GM19023 (cell line): ENCODE results near the gene CCL4.
"Not testable (repeated sequence)": the region's sequence is repeated elsewhere in the genome, so short reads cannot be mapped to it uniquely, and the experiment has no call there.

ENCODE experiments used
- ATAC-seq: cut with Tn5 transposase; IDR thresholded peaks from one replicate; pipeline ENCODE4 v1.9.1; 2021; ENCODE audit warnings: mild to moderate bottlenecking, moderate library complexity; ENCODE audit not compliant: unreplicated experiment

The CCL4 gene

DNA sequence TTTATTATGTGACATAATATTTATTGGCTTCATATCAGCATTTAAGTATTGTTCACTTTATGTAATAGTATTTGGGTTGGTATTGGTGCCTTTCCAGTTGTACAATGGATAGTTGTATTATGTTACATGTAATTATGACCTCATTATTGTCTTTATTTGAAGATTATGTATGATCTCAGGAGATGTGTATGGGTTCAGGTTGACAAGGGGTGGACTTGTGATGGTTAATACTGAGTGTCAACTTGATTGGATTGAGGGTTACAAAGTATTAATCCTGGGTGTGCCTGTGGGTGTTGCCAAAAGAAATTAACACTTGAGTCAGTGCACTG is 12.0 kb downstream of the CCL4 start:
- ATAC-seq, result not testable (repeated sequence)

DNA sequence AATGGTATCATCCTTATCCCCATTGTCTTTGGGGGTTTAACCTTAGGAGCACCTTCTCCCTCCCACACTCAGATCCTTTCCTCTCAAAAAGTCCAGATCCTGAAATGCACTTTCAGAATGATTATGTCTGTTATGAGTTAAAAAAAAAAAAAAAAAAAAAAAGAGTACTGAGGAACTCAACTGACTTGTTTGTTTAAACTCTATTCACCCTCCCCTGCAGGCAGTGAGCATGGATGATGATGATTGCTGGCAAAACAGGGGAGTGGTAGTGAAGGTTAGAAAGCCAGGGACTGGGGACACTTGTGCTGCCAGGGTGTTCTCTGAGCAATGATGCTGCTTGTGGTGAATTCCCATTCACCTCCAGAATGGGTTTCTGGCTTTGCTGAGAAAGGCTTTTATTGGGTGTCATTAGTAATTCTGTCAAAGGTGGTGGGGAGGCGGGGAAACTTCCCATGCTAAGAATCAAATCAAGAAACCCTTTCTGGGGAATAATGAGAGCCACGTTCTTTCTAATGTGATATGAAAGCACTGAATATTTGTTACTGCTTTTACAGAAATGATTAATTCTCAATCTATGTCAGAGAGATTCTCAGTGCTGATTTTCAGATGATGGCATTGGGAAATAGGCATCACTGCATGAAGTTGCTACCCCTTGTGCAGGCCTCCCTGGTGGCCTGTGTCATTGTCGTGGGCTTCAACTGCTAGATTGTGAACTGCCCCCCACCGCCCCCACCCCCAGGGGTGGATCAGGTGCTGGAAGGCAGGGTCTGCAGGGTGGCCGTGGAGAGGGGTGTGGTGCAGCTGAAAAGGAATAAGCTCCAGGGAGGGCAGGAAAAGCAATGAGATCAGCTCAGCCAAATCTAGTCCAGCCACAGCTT is 14.1 kb downstream of the CCL4 start:
- ATAC-seq, result no peak

- ATAC-seq, result no peak
Measured at GRCh38 chr17:36118477-36119353, 15.1 kb downstream of the CCL4 start.

DNA sequence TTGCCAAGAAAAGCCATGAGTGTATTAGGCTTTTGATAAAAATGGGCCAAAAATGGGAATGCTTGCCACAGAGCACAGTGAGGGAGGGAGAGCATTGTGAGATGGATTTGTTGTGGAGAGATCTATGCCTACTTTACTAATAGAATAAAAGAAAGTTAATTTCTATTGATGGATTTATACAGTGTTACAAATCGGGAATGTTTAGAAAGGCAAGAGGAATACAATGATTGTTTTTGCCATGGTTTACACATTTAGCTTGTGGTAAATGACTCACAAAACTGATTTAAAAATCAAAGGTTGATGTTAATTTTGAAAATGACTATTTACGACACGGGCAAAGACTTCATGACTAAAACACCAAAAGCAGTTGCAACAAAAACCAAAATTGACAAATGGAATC is 16.6 kb downstream of the CCL4 start:
- ATAC-seq, result no peak

DNA sequence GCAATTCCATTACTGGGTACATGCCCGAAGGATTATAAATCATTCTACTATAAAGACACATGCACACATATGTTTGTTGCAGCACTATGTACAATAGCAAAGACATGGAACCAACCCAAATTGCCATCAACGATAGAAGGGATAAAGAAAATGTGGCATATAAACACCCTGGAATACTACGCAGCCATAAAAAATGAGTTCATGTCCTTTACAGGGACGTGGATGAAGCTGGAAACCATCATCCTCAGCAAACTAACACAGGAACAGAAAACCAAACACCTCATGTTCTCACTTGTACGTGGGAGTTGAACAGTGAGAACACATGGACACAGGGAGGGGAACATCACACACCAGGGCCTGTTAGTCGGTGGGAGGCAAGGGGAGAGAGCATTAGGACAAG is 17.5 kb downstream of the CCL4 start:
- ATAC-seq, result not testable (repeated sequence)

DNA sequence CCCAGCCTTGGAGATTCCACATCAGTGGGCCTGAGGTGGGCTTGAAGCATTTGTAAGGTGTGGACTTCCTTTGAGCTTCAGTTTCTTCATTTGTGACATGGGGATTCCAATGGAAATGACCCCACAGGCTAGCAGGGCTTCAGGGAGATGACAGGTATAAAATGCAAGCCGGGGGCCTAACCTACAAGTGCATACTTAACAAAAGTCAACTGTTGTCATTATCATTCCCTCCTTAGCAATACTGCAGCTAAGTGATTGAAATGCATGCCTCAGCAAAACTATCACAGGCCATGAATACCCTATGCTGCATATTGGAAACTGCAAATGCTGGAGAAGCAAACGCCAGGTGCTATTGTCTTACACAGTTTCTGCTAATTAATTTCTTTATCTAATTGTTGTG is 19.8 kb downstream of the CCL4 start:
- ATAC-seq, result no peak

DNA sequence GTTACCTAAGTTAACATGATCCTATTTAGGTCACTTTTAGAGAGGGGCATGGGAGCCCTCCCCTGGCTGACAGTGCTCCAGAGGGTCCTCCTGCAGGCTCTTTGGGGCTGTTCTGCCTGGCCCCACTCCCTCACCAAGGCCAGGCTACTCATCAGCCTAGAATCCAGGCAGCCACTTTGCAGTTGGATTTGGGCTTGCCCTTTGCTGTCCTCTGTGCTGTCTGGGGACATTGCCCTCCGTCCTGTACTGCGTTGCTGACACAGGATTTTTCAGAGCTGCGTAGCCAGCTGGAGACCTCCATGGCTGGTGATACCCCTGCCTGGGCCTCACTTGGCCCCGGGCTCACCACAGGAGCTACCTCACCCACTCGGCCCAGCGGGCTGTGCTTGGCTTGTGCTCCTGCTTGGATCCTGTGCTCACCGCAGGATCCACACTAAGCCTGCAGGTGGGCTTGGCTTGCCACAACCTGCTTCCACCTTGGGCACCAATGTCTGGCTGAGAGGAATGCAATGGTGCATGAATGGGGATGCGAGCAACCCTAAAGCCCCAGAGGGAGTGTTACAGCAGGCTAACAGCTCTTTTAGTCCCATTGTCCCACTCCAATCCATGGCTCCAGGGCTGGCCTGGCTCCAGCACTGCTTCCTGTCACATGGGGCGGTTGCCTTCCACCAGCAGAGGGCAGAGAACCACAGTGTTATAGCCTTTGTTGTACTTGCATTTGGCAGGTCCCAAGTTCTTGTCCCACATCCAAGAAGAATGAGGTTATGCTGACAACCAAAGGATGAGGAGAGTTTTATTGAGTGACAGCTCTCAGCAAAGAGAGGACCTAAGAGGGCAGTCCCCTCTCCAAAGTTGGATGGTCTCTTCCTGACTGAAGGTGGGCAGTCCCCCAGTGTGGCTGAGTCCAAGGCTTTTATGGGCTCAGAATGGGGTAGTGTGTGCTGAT is 21.5 kb downstream of the CCL4 start:
- ATAC-seq, result no peak

- no peak for ATAC-seq
Measured at GRCh38 chr17:36127199-36127893, 23.7 kb downstream of the CCL4 start.

- no peak for ATAC-seq
Measured at GRCh38 chr17:36127911-36128310, 24.3 kb downstream of the CCL4 start.

DNA sequence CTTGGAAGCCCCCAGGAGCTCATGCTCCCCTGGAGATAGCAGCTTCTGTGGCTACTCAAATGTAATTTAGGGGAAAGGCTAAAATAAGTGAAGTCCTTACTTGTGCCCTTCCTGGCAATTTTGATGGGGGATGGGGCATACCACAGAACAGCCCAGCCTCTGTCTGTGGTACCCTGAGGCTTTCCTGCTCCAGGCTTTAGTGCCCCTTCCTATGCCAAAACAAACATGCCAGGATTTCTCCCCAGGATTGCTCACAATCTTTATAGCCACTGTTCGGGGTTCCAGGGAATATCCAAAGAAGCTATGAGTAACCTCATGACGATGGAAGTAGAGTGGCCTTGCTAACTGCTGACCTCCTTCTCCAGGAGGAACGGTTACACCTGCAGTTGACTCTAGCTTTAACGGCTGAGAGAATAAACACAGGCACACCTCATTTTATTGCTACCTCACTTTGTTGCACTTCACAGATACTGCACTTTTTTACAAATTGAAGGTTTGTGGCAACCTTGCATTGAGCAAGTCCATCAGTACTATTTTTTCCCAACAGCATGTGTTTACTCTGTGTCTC is 24.9 kb downstream of the CCL4 start:
- no peak for ATAC-seq

DNA sequence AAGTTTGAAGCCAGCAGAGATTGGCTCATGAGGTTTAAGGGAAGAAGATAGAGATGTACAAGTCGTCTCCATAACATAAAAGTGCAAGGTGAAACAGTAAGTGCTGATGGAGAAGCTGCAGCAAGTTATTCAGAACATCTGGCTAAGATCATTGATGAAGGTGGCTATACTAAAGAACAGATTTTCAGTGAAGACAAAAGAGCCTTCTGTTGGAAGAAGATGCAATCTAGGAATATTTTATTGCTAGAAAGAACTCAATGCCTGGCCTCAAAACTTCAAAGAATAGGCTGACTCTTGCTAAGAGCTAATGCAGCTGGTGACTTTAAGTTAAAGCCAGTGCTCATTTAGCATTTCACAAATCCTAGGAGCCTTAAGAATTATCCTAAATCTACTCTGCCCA is 26.0 kb downstream of the CCL4 start:
- no peak for ATAC-seq

- ATAC-seq, result no peak
Measured at GRCh38 chr17:36130346-36130745, 26.7 kb downstream of the CCL4 start.

GRCh38 chr17:36131421-36131820 is 27.8 kb downstream of the CCL4 start:
- no peak for ATAC-seq

GRCh38 chr17:36131931-36132330 is 28.3 kb downstream of the CCL4 start:
- no peak for ATAC-seq

- no peak for ATAC-seq
Measured at GRCh38 chr17:36132421-36132831, 28.8 kb downstream of the CCL4 start.

- no peak for ATAC-seq
Measured at GRCh38 chr17:36133602-36134236, 30.1 kb downstream of the CCL4 start.

DNA sequence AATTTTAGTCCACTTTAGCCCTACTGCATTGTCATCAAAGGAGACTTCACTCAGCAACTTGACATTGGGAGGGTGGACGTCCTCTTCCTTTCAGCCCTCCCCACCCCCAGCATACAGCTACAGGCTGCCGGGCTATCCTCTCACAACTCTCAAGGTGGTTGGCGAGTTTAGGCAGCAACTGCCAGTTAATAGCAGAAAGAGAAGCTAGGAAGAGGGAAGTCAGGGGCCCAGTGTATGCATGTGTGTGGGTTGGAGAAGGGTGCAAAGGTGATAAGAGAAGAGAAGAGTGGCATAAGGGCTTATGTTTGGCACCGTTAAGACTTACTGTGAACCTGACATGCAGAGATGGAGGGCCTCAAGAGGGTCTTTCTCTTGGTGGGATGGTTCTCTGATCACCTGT is 31.8 kb downstream of the CCL4 start:
- no peak for ATAC-seq

GRCh38 chr17:36136036-36136435 is 32.4 kb downstream of the CCL4 start:
- ATAC-seq, result no peak

DNA sequence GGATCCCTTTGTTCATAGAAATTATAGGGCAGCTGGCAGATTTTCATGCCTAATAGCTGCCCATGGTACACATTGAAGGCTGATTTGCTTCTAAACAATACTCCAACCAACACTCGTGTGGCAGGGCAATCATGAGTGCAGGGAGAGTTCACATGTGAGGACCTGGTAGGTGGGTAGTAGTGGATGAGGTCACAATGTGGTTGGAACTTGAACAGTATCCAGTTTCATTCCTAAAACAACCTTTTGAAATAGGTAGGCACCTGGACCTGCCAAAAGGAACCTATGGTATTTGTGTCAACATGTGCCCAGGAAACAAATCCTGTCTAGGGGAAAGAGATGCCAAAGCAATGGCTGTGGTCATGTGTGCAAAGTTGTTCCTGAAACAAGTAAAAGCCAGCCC is 32.8 kb downstream of the CCL4 start:
- no peak for ATAC-seq

DNA sequence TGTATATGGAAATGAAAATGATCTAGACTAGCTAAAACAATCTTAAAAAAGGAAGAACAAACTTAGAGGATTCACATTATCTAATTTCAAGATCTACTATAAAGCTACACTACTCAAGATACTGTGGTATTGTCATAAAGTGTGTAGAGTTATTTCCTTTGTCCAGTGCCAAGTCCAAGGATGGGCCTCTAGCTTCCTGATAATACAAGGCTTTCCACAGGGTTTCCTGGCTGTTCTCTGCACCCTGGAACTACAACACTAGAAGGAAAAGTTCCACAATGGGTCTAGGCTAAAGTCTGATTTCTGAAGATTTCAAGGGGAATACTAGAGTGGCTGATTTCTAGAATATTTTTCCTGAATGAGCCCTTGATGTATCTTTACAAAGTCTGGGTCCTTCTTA is 38.6 kb downstream of the CCL4 start:
- no peak for ATAC-seq
